ENCODE results near the gene CARF.
"Not testable (repeated sequence)": the region's sequence is repeated elsewhere in the genome, so short reads cannot be mapped to it uniquely, and the experiment has no call there.

Gene CARF

DNA sequence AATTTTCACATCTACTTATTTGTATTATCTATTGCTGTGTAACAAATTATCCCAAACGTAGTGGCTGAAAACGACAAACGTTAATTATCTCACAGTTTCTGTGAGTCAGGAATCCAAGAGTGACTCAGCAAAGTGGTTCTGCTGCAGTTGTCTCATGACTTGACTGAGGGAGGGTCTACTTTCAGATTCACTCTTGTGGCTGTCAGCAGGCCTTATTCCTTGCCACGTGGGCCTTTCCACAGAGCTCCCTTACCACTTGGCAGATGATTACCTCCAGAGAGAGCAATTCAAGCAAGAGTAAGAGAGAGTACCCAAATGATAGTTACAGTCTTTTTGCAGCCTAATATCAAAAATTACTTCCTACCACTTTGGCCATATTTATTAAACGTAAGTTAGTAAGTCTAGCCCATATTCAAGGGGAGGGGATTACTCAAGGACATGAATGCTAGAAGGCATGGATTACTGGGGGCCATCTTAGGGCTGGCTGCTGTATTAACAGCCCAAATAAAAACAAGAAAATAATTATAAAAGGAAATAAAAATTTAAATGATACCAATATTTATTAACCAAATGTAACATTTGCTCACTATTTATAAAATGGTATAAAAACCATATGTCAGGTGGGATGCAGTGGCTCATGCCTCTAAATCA is 53.9 kb downstream of the CARF start:
- Histone ChIP-seq H3K27me3 (ENCODE audit: low read length) (no peaks in the 10 kb centered on the region), H3K79me2 (ENCODE audit: insufficient read depth, low read length) (no peaks in the 10 kb centered on the region), H2AFZ (ENCODE audit: low read depth, low read length, severe bottlenecking) (no peak overlapping the region), H3F3A (ENCODE audit: insufficient read depth) (peaks cover 8% of the 10 kb centered on the region; the same call in 1 of the 2 replicates), H3K9me3 (ENCODE audit: insufficient read depth, low read length) (no peaks in the 10 kb centered on the region), H3K9me2 (replicated peaks; ENCODE audit: insufficient read depth, low read length) (no peaks in the 10 kb centered on the region), H3K4me2 (ENCODE audit: low read depth, low read length, poor library complexity, severe bottlenecking) (no peak overlapping the region), H3K27ac (ENCODE audit: low read depth, low read length) (no peak overlapping the region), H3K4me3 (ENCODE audit: insufficient read depth, low read length, poor library complexity, severe bottlenecking) (no peak overlapping the region), H3K36me3 (ENCODE audit: low read length) (no peaks in the 10 kb centered on the region), H4K20me1 (ENCODE audit: low read depth, low read length) (no peaks in the 10 kb centered on the region), H3K9ac (ENCODE audit: low read length) (no peak overlapping the region)
- TF ChIP-seq, protein P1, sequence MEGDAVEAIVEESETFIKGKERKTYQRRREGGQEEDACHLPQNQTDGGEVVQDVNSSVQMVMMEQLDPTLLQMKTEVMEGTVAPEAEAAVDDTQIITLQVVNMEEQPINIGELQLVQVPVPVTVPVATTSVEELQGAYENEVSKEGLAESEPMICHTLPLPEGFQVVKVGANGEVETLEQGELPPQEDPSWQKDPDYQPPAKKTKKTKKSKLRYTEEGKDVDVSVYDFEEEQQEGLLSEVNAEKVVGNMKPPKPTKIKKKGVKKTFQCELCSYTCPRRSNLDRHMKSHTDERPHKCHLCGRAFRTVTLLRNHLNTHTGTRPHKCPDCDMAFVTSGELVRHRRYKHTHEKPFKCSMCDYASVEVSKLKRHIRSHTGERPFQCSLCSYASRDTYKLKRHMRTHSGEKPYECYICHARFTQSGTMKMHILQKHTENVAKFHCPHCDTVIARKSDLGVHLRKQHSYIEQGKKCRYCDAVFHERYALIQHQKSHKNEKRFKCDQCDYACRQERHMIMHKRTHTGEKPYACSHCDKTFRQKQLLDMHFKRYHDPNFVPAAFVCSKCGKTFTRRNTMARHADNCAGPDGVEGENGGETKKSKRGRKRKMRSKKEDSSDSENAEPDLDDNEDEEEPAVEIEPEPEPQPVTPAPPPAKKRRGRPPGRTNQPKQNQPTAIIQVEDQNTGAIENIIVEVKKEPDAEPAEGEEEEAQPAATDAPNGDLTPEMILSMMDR (IDR thresholded peaks at IDR 0.05; ENCODE audit: insufficient read depth, low read length, poor library complexity, severe bottlenecking) = no peak
- no peak for TF ChIP-seq EZH2phosphoT487 (conservative IDR thresholded peaks at IDR 0.05; ENCODE audit: low read length)

DNA sequence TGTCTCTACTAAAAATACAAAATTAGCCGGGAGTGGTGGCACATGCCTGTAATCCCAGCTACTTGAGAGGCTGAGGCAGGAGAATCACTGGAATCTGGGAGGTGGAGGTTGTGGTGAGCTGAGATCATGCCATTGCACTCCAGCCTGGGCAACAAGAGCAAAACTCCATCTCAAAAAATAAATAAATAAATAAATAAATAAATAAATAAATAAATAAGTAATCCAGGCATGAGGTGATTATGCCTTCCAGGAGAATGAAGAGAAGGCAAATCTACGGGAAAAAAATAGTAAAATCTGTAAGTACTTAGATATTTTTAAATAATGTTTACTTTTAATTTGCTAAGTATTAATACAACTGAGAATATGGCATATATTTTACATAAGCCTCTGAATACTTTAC is 57.3 kb downstream of the CARF start:
- H3K4me2 ChIP-seq (ENCODE audit: low read depth, low read length, poor library complexity, severe bottlenecking); H3K36me3 ChIP-seq (ENCODE audit: low read length); H3K79me2 ChIP-seq (ENCODE audit: insufficient read depth, low read length); H3F3A ChIP-seq (ENCODE audit: insufficient read depth); H2AFZ ChIP-seq (ENCODE audit: low read depth, low read length, severe bottlenecking); H3K27ac ChIP-seq (ENCODE audit: low read depth, low read length); H3K9ac ChIP-seq (ENCODE audit: low read length); H3K4me3 ChIP-seq (ENCODE audit: insufficient read depth, low read length, poor library complexity, severe bottlenecking); H4K20me1 ChIP-seq (ENCODE audit: low read depth, low read length); H3K9me3 ChIP-seq (ENCODE audit: insufficient read depth, low read length); H3K27me3 ChIP-seq (ENCODE audit: low read length); H3K9me2 ChIP-seq (replicated peaks; ENCODE audit: insufficient read depth, low read length): not testable (repeated sequence)

DNA sequence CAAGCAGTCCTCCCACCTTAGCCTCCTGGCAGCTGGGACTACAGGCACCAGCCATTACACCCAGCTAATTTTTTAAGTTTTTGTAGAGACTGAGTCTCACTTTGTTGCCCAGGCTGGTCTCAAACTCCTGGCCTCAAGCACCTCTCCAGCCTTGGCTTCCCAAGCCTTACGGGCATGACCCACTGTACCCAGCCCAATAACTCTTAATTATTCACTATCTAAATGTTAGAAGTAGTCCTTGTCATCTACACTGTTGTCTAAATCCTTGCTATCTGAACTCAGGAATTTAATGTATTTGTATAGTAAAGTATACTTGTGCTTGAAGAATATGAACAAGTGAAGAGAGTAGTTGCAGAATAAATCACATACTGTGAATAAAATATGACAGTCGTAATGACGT is 64.7 kb downstream of the CARF start:
- no peaks in the 10 kb centered on the region for H4K20me1 ChIP-seq (ENCODE audit: low read depth, low read length)
- no peak overlapping the region for H3K9ac ChIP-seq (ENCODE audit: low read length)
- no peak overlapping the region for H3K4me2 ChIP-seq (ENCODE audit: low read depth, low read length, poor library complexity, severe bottlenecking)
- no peak overlapping the region for H3K4me3 ChIP-seq (ENCODE audit: insufficient read depth, low read length, poor library complexity, severe bottlenecking)
- H3K9me3 ChIP-seq (ENCODE audit: insufficient read depth, low read length) = no peaks in the 10 kb centered on the region
- no peaks in the 10 kb centered on the region for H3F3A ChIP-seq (ENCODE audit: insufficient read depth)
- no peaks in the 10 kb centered on the region; the same call in 1 of the 2 replicates for H3K36me3 ChIP-seq (ENCODE audit: low read length)
- H3K9me2 ChIP-seq (replicated peaks; ENCODE audit: insufficient read depth, low read length) = no peaks in the 10 kb centered on the region
- TF ChIP-seq, protein P1 (IDR thresholded peaks at IDR 0.05; ENCODE audit: insufficient read depth, low read length, poor library complexity, severe bottlenecking) = no peak
- no peak for TF ChIP-seq EZH2phosphoT487 (conservative IDR thresholded peaks at IDR 0.05; ENCODE audit: low read length)
- no peak overlapping the region for H3K27ac ChIP-seq (ENCODE audit: low read depth, low read length)
- H2AFZ ChIP-seq (ENCODE audit: low read depth, low read length, severe bottlenecking) = no peak overlapping the region
- H3K27me3 ChIP-seq (ENCODE audit: low read length) = no peaks in the 10 kb centered on the region
- no peaks in the 10 kb centered on the region for H3K79me2 ChIP-seq (ENCODE audit: insufficient read depth, low read length)

DNA sequence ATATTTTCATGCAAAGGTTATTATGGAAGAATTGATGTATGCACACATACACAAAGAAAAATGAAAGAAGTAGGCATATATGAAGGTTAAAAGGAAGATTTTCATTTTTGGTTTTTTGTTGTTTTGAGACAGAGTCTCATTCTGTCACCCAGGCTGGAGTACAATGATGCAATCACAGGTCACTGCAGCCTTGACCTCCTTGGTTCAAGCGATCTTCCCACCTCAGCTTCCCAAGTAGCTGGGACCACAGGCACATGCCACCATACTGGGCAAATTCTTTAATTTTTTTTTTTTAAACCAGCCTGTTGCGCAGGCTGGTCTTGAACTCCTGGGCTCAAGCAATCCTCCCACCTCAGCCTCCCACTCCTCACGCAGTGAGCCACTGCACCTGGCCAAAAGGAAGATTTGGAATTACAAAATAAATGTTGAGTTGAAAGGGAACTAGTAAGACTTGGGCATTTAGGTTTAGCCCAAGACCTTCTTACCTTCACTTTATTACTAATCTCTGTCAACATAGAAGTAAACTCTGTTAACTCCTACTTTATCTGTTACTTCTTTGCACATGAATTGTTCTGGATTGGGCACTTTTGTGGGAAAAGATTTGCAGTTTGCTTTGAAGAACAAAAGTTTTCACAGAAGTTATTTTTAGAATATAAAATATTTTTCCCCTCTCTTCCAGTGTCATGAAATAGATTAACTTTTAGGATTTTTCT is 70.9 kb downstream of the CARF start:
- Histone ChIP-seq H3K9ac (ENCODE audit: low read length) (no peak overlapping the region), H3K27ac (ENCODE audit: low read depth, low read length) (no peak overlapping the region), H3K9me3 (ENCODE audit: insufficient read depth, low read length) (no peaks in the 10 kb centered on the region), H4K20me1 (ENCODE audit: low read depth, low read length) (no peaks in the 10 kb centered on the region), H3K27me3 (ENCODE audit: low read length) (no peaks in the 10 kb centered on the region), H3K36me3 (ENCODE audit: low read length) (no peaks in the 10 kb centered on the region), H3F3A (ENCODE audit: insufficient read depth) (no peaks in the 10 kb centered on the region), H2AFZ (ENCODE audit: low read depth, low read length, severe bottlenecking) (no peak overlapping the region), H3K4me2 (ENCODE audit: low read depth, low read length, poor library complexity, severe bottlenecking) (no peak overlapping the region), H3K9me2 (replicated peaks; ENCODE audit: insufficient read depth, low read length) (no peaks in the 10 kb centered on the region), H3K79me2 (ENCODE audit: insufficient read depth, low read length) (no peaks in the 10 kb centered on the region), H3K4me3 (ENCODE audit: insufficient read depth, low read length, poor library complexity, severe bottlenecking) (no peak overlapping the region)
- TF ChIP-seq, protein P1 (IDR thresholded peaks at IDR 0.05; ENCODE audit: insufficient read depth, low read length, poor library complexity, severe bottlenecking) = no peak
- no peak for TF ChIP-seq EZH2phosphoT487 (conservative IDR thresholded peaks at IDR 0.05; ENCODE audit: low read length)
